ENCODE measurements around the gene ARPC1B. TPM values are rescaled to one million over a fixed set of nuclear protein-coding genes. Genes with fewer than 3 reads are reported as not detected.
"Not testable (repeated sequence)": the region's sequence is repeated elsewhere in the genome, so short reads cannot be mapped to it uniquely, and the experiment has no call there.

Gene ARPC1B
- polyA plus RNA-seq, 1 experiment, result 190 TPM

DNA sequence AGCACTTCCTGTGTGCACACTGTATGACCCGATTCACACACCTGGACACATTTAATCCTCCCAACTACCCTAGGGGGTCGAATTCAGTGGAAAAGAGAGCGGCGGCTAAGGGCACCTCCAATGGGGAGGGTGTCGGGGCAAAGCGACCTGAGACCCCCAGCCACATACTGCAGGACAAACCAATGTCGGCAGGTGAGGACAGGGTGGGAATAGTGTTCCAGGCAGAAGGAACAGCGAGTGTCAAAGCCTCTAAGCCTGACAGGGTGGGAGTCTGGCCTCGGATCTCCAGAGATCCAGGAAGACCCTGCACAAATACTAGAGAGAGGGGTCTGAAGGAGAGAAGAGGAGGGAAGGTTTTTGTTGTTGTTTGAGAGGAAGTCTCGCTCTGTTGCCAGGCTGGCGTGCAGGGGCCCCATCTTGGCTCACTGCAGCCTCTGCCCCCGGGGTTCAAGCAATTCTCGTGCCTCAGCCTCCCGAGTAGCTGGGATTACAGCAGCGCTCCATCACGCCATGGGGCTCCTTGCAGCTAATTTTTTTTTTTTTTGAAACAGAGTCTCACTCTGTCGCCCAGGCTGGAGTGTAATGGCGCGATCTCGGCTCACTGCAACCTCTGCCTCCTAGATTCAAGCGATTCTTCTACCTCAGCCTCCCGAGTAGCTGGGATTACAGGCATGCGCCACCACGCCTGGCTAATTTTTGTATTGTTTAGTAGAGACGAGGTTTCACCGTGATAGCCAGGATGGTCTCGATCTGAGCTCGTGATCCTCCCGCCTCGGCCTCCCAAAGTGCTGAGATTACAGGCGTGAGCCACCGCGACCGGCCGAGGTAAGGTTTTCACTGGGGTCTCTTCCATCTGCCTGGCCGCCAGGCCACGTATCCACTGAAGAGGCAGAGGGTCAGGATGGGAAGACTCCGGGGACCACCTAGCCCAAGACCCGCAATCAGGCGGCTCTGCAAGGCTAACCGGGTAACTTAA, 1.2 kb upstream of the ARPC1B start:
- Histone ChIP-seq H3K9me3 (ENCODE audit: control insufficient read depth, insufficient read depth, low read length) (no peaks in the 10 kb centered on the region; the same call in 1 of the 2 replicates), H3K4me3 (ENCODE audit: low read depth, low read length) (no peak overlapping the region), H3K27ac (ENCODE audit: low read depth, low read length) (peak overlapping the region; percentile 39), H3K27me3 (ENCODE audit: control insufficient read depth, insufficient read depth, low read length) (no peaks in the 10 kb centered on the region)
- TF ChIP-seq, protein P1, sequence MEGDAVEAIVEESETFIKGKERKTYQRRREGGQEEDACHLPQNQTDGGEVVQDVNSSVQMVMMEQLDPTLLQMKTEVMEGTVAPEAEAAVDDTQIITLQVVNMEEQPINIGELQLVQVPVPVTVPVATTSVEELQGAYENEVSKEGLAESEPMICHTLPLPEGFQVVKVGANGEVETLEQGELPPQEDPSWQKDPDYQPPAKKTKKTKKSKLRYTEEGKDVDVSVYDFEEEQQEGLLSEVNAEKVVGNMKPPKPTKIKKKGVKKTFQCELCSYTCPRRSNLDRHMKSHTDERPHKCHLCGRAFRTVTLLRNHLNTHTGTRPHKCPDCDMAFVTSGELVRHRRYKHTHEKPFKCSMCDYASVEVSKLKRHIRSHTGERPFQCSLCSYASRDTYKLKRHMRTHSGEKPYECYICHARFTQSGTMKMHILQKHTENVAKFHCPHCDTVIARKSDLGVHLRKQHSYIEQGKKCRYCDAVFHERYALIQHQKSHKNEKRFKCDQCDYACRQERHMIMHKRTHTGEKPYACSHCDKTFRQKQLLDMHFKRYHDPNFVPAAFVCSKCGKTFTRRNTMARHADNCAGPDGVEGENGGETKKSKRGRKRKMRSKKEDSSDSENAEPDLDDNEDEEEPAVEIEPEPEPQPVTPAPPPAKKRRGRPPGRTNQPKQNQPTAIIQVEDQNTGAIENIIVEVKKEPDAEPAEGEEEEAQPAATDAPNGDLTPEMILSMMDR (IDR thresholded peaks at IDR 0.05; ENCODE audit: low read depth, low read length), result no peak
- DNase-seq (ENCODE audit: low read depth, low spot score), result no peak
- ChIA-PET POLR2A (interaction anchor here (1.0 to 1.2 kb wide), 2 partner anchors 11 to 18 kb away, joined by 4 to 5 read pairs; no protein-coding TSS in a partner anchor), CTCF (no interaction called here)

DNA sequence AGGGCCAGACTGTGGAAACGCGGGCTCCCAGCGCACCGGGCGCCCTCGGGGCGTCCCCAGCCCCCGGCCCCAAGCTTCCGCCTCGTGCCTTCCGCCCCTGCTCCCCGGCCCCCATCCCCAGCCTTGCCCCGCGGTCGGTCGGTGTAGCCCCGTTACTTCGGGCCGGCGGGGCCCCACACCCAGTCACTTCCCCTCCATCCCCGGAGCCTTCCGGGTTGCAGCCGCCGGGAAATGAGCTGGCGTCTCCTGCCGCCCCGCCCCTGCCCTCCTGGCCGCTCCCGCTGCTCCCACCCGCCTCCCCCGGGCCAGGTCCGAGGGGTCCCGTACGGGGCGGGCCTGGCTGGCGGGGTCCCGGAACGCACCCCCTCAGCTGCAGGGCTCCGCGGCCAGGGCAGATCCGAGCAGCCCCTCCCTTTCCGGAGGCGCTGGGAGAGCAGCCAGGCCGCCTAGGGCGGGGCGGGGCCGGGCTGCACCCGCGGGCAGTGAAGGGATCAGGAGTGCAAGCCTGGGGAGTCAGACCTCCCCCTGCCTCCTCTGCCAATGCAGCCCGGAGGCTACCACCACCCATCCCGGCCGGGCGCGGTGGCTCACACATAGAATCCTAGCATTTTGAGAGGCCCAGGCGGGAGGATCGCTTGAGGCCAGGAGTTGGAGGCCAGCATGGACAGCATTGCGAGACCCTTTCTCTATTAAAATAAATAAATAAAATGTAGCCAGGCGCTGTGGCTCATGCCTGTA, 709 bp downstream of the ARPC1B start:
- POLR2A ChIA-PET, result interaction anchor here (0.5 to 0.6 kb wide), 2 partner anchors 13 to 1724 kb away, joined by 4 read pairs; no protein-coding TSS in a partner anchor
- peak overlapping the region; percentile 72 for H3K4me3 ChIP-seq (ENCODE audit: low read depth, low read length)
- no peak overlapping the region for H3K27ac ChIP-seq (ENCODE audit: low read depth, low read length)
- CTCF ChIA-PET, result no interaction called here
- H3K27me3 ChIP-seq (ENCODE audit: control insufficient read depth, insufficient read depth, low read length), result no peaks in the 10 kb centered on the region
- no peak for DNase-seq (ENCODE audit: low read depth, low spot score)
- TF ChIP-seq, protein P1 (IDR thresholded peaks at IDR 0.05; ENCODE audit: low read depth, low read length), result no peak
- no peaks in the 10 kb centered on the region; the same call in 1 of the 2 replicates for H3K9me3 ChIP-seq (ENCODE audit: control insufficient read depth, insufficient read depth, low read length)

DNA sequence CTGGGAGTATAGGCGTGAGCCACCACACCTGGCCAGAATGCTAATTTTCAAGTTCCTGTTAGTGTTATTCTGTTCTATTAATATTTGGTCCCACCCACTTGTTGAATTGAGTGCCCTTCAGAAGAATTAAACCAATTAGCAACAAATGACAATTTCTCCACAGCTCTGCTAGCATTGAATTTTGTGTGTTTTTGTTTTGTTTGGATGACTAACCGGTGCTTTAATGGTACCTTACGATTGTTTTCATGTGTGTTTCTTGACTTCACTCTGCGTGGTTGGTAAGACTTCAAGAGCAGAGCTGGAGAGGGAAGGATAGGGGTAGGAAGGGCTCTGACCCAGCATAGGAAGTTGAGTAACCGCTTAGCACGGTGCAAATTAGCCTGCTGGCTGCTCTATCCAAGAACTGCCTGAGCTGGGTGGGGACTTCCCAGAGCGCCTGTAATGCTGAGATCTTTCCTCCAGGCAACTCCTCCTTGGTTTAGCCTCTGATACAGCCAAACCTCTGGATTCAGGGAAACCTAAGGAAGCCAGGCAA, 4.6 kb downstream of the ARPC1B start:
- Histone ChIP-seq H3K4me3 (ENCODE audit: low read depth, low read length) (no peak overlapping the region), H3K27ac (ENCODE audit: low read depth, low read length) (peak overlapping the region; percentile 88), H3K27me3 (ENCODE audit: control insufficient read depth, insufficient read depth, low read length) (no peaks in the 10 kb centered on the region), H3K9me3 (ENCODE audit: control insufficient read depth, insufficient read depth, low read length) (no peaks in the 10 kb centered on the region)
- ChIA-PET POLR2A (interaction anchor here (0.6 to 1.6 kb wide), 4 partner anchors 16 to 49 kb away, joined by 3 to 4 read pairs (median 4); partner anchors contain the start of genes BUD31 and PDAP1), CTCF (no interaction called here)
- peak; percentile 54 for DNase-seq (ENCODE audit: low read depth, low spot score)
- TF ChIP-seq, protein P1 (IDR thresholded peaks at IDR 0.05; ENCODE audit: low read depth, low read length), result no peak

DNA sequence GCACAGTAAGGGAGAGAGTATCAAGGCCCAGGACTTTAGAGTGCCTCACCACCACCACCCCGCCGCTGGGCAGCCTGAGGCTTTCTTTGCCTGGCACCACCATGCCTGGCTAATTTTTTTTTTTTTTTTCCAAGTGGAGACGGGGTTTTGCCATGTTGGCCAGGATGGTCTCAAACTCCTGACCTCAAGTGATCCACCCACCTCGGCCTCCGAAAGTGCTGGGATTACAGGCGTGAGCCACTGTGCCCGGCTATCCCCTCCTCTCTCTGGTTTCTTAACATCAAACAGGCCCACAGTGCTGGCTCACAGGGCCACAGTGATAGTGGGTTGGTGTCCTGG, 5.1 kb downstream of the ARPC1B start:
- H3K4me3 ChIP-seq (ENCODE audit: low read depth, low read length); CTCF ChIA-PET; H3K9me3 ChIP-seq (ENCODE audit: control insufficient read depth, insufficient read depth, low read length); H3K27me3 ChIP-seq (ENCODE audit: control insufficient read depth, insufficient read depth, low read length); DNase-seq (ENCODE audit: low read depth, low spot score): not testable (repeated sequence)
- H3K27ac ChIP-seq (ENCODE audit: low read depth, low read length), result peak overlapping the region; percentile 88
- POLR2A ChIA-PET, result interaction anchor here (1.0 to 1.2 kb wide), 2 partner anchors 17 to 19 kb away, joined by 3 to 4 read pairs; no protein-coding TSS in a partner anchor

DNA sequence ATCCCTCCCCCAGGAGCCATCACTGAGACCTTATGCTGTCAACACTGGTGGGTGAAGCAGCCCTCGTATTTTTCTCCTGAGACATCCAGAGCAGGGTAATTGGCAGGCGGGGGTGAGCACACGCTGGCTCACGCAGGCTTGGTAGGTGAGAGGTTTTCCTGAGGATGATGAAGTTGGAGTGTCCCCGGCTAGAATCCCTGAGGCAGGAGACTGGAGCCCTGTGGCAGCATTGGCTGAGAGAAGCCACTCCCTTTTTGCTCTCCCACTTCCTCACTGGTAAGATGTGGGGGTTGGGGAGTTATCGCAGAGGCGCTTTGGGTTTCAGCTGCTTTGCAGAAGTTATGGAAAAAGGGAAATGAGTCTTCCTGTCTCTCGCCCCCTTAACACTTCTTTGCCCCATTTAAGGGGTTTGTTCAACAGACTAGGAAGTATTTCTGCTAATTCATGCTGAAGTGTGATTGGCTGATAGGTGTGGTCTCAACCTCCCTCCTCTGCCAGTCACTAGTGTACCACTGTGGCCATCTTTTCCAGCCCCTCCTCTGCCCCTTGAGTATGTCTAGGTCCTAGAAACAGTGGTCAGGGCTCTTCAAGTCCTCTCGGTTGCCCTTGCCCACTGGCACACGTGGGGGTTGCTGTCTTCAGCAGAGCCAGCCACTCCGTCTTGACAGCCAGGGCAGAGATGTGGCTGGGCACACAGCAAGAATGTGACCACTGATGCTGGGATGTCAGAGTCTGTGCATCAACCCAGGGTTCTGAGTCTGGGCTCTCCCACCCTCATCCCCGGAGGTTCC, 5.7 kb downstream of the ARPC1B start:
- POLR2A ChIA-PET, result interaction anchor here (1.2 kb wide), 1 partner anchor 17 kb away, joined by 4 read pairs; no protein-coding TSS in a partner anchor

More for the DNA sequence above, 5.7 kb downstream of the ARPC1B start:
- TF ChIP-seq, protein P1 (IDR thresholded peaks at IDR 0.05; ENCODE audit: low read depth, low read length), result no peak
- Histone ChIP-seq H3K4me3 (ENCODE audit: low read depth, low read length) (no peak overlapping the region), H3K27ac (ENCODE audit: low read depth, low read length) (peak overlapping the region; percentile 88), H3K9me3 (ENCODE audit: control insufficient read depth, insufficient read depth, low read length) (no peaks in the 10 kb centered on the region), H3K27me3 (ENCODE audit: control insufficient read depth, insufficient read depth, low read length) (no peaks in the 10 kb centered on the region)
- CTCF ChIA-PET, result no interaction called here
- no peak for DNase-seq (ENCODE audit: low read depth, low spot score)

Data from AG04450 (cell line).